ENCODE measurements around the gene RBFOX2. TPM values are rescaled to one million over a fixed set of nuclear protein-coding genes. Genes with fewer than 3 reads are reported as not detected.

Gene RBFOX2
- total and polyA plus RNA-seq, 10 of the 15 experiments (the other 5 are each of a cell fraction or from before 2014, with no cell fraction given): 0.01 to 2.7 (median 0.17) TPM; not detected in 4

GRCh38 chr22:35870517-35871293 is 157.9 kb downstream of the RBFOX2 start (continued):
- no peak for TF ChIP-seq NFIC (IDR thresholded peaks at IDR 0.05; ENCODE audit: low read depth, low read length)
- TF ChIP-seq, protein P1, sequence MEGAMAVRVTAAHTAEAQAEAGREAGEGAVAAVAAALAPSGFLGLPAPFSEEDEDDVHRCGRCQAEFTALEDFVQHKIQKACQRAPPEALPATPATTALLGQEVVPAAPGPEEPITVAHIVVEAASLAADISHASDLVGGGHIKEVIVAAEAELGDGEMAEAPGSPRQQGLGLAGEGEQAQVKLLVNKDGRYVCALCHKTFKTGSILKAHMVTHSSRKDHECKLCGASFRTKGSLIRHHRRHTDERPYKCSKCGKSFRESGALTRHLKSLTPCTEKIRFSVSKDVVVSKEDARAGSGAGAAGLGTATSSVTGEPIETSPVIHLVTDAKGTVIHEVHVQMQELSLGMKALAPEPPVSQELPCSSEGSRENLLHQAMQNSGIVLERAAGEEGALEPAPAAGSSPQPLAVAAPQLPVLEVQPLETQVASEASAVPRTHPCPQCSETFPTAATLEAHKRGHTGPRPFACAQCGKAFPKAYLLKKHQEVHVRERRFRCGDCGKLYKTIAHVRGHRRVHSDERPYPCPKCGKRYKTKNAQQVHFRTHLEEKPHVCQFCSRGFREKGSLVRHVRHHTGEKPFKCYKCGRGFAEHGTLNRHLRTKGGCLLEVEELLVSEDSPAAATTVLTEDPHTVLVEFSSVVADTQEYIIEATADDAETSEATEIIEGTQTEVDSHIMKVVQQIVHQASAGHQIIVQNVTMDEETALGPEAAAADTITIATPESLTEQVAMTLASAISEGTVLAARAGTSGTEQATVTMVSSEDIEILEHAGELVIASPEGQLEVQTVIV (IDR thresholded peaks at IDR 0.05; ENCODE audit: borderline replicate concordance, partially characterized antibody): no peak
- TF ChIP-seq ZNF207 (IDR thresholded peaks at IDR 0.05; ENCODE audit: borderline replicate concordance): no peak
- TF ChIP-seq KAT2A (conservative IDR thresholded peaks at IDR 0.05; ENCODE audit: control insufficient read depth, low read depth, low read length): no peak
- no peak for TF ChIP-seq MTA2 (IDR thresholded peaks at IDR 0.05; ENCODE audit: low read depth)
- TF ChIP-seq, protein P2, sequence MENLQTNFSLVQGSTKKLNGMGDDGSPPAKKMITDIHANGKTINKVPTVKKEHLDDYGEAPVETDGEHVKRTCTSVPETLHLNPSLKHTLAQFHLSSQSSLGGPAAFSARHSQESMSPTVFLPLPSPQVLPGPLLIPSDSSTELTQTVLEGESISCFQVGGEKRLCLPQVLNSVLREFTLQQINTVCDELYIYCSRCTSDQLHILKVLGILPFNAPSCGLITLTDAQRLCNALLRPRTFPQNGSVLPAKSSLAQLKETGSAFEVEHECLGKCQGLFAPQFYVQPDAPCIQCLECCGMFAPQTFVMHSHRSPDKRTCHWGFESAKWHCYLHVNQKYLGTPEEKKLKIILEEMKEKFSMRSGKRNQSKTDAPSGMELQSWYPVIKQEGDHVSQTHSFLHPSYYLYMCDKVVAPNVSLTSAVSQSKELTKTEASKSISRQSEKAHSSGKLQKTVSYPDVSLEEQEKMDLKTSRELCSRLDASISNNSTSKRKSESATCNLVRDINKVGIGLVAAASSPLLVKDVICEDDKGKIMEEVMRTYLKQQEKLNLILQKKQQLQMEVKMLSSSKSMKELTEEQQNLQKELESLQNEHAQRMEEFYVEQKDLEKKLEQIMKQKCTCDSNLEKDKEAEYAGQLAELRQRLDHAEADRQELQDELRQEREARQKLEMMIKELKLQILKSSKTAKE (IDR thresholded peaks at IDR 0.05; ENCODE audit: low read depth, poor library complexity, severe bottlenecking): no peak
- no peak for TF ChIP-seq E2F4 (IDR thresholded peaks at IDR 0.05; ENCODE audit: low read depth, low read length)
- no peak for TF ChIP-seq ESRRA (IDR thresholded peaks at IDR 0.05; ENCODE audit: low read length)

Data from GM12878 (cell line).